Measurements from ENCODE around the gene MMP20. TPM values are rescaled to one million over a fixed set of nuclear protein-coding genes. Genes with fewer than 3 reads are reported as not detected.

The MMP20 gene
- total RNA-seq, 3 donors from 2014 or later = not detected

- no peak overlapping the region for H3K4me3 ChIP-seq
- H3K9me3 ChIP-seq = no peaks in the 10 kb centered on the region
- DNase-seq = peak in 1 of 3 donors; percentile 26
- peak; percentile 90 for ATAC-seq
- no peaks in the 10 kb centered on the region for H3K36me3 ChIP-seq (ENCODE audit: low read depth)
- TF ChIP-seq CTCF (IDR thresholded peaks at IDR 0.05) = no peak
- intact Hi-C loops (cut with DNase I, micrococcal nuclease) = no loop called here
- no peaks in the 10 kb centered on the region for H3K4me1 ChIP-seq (ENCODE audit: low read depth)
These were observed 72.5 kb downstream of the MMP20 start for GRCh38 chr11:102552447-102553194.

DNA sequence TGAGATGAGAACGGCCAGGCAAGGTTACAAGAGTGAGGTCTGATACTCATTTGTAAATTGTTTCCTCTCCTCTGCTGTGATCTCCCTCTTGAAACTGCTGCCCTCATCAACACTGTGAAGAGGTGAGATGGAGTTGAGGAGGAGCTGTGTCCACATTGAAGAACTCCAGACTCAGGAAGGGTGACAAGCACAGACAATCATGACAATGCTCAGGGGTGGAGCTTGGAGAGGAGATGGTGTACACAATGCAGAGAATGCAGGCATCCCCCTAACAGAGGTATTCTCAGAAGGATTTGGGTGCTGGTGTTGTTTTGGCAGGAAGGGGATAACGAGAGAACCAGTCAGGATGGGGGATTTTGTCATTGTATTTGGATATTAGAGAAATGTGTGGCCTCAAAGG lies 73.1 kb downstream of the MMP20 start:
- TF ChIP-seq CTCF (IDR thresholded peaks at IDR 0.05) = no peak
- Histone ChIP-seq H3K4me1 (ENCODE audit: low read depth) (no peaks in the 10 kb centered on the region), H3K9me3 (no peaks in the 10 kb centered on the region), H3K36me3 (ENCODE audit: low read depth) (no peaks in the 10 kb centered on the region), H3K4me3 (no peak overlapping the region)
- DNase-seq (no peak), ATAC-seq (peak; percentile 21)
- intact Hi-C loops (cut with DNase I, micrococcal nuclease) = no loop called here

- Histone ChIP-seq H3K4me3 (no peak overlapping the region), H3K4me1 (ENCODE audit: low read depth) (no peaks in the 10 kb centered on the region), H3K36me3 (ENCODE audit: low read depth) (no peaks in the 10 kb centered on the region), H3K9me3 (no peaks in the 10 kb centered on the region)
- ATAC-seq = no peak
- TF ChIP-seq CTCF (IDR thresholded peaks at IDR 0.05) = no peak
- intact Hi-C loops (cut with DNase I, micrococcal nuclease) = no loop called here
- no peak for DNase-seq
These were observed 73.9 kb downstream of the MMP20 start for GRCh38 chr11:102551169-102551781.

- Histone ChIP-seq H3K4me1 (ENCODE audit: low read depth) (no peaks in the 10 kb centered on the region), H3K36me3 (ENCODE audit: low read depth) (no peaks in the 10 kb centered on the region), H3K9me3 (no peaks in the 10 kb centered on the region), H3K4me3 (no peak overlapping the region)
- TF ChIP-seq CTCF (IDR thresholded peaks at IDR 0.05) = no peak
- intact Hi-C loops (cut with DNase I, micrococcal nuclease) = no loop called here
- no peak for DNase-seq
- peak; percentile 51 for ATAC-seq
These were observed 78.1 kb downstream of the MMP20 start for GRCh38 chr11:102546923-102547471.

GRCh38 chr11:102546427-102546826 lies 78.7 kb downstream of the MMP20 start:
- Histone ChIP-seq H3K9me3 (no peaks in the 10 kb centered on the region), H3K4me1 (ENCODE audit: low read depth) (no peaks in the 10 kb centered on the region), H3K36me3 (ENCODE audit: low read depth) (no peaks in the 10 kb centered on the region), H3K4me3 (no peak overlapping the region)
- DNase-seq (no peak), ATAC-seq (no peak)
- intact Hi-C loops (cut with DNase I, micrococcal nuclease) = no loop called here
- TF ChIP-seq CTCF (IDR thresholded peaks at IDR 0.05) = no peak

Measured in mucosa of descending colon (tissue), 3 donors.